Activated CD4-positive, alpha-beta T cell treated with anti-CD3 and anti-CD28 coated beads for 24 hours (primary cell): ENCODE data around the gene CALN1.
"Not testable (repeated sequence)": the region's sequence is repeated elsewhere in the genome, so short reads cannot be mapped to it uniquely, and the experiment has no call there.

Experiments used
- DNase-seq, 2 donors: peaks; one replicate each; pipeline ENCODE4 v3.0.0-alpha.2; 2020; ENCODE audit warnings: low read depth in 2 of 2

Gene CALN1

DNA sequence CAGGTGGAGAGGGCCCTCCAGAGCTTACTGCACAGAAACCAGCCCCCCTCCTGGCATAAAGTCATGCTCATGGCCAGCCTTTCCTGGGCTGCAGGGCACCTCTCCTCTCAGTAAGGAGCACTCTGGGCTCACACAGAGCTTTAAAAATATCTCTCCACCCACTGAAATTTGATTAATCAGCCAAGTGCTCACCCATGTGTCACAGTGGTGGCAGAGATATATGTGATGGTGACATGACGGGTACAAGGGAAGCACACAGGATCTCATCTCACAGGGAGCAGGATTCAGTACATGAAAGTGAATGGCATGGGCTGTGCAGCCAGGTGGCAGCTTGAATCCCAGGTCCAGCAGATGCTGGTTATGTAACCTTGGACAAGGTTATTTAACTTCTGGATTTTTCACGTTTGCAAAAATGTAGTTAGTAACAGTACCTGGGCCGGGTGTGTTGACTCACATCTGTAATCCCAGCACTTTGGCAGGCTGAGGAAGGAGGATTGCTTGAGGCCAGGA is 144.8 kb downstream of the CALN1 start:
- DNase-seq: no peak

GRCh38 chr7:72266771-72267170 is 145.4 kb downstream of the CALN1 start:
- DNase-seq: no peak

GRCh38 chr7:72265071-72265904 is 146.8 kb downstream of the CALN1 start:
- no peak for DNase-seq

DNA sequence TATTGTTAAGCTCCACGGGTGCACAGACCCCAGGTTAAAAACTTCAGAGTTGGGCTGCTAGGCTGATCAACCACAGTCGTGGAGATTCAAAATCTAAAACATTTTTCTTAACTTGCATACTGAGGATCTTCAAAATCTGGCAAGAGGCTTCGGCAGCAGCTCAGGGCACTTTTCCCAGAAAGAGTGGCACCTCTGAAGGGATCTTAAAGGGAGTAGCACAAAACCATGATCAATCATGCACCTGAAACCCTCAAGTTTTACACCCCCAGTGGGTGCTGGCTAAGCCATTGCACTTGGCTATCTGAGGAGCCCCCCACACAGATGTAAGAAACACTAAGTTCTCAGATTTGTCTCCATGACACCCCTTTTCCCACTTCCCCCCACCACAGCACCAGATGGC is 151.7 kb downstream of the CALN1 start:
- DNase-seq: no peak

DNA sequence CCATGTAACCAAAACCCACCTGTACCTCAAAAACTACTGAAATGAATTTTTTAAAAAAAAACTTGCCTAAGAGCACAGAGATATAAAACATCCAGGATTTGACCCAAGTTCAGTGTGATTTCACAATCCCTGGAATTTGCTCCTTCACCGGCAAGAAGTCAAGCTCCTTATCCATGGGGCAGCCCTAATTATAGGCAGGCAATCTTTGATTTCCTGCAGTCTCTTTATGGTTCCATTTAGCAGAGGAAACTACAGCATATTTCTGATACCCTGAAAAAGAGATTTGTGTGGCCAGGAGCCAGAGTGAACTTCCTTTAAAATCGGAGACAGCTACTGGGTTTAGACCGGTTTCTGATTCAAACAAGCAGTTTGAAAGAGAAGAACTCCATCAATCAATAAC is 154.1 kb downstream of the CALN1 start:
- no peak for DNase-seq

GRCh38 chr7:72254455-72254854 is 157.7 kb downstream of the CALN1 start:
- no peak for DNase-seq

DNA sequence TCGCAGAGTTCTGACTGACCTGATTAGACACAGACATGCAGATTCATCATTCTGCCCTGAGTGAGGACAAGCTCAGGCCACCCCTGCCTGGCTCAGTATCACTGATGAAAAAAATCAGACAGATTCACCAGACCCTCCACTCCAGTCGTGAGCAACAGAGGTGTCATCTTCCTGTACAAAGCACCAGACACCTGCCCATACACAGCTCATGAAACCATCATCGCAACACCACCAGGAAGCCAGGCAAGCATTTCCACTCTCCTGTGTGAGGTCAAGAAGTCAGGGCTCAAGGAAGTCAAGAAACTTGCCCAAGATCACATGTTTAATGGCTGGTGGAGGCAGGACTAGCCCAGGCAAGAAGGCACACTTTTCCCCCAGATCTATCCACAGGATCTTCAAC is 163.0 kb downstream of the CALN1 start:
- DNase-seq: no peak

GRCh38 chr7:72244826-72245398 is 167.2 kb downstream of the CALN1 start:
- DNase-seq: no peak

- no peak for DNase-seq
Measured at GRCh38 chr7:72243329-72243728, 168.8 kb downstream of the CALN1 start.

DNA sequence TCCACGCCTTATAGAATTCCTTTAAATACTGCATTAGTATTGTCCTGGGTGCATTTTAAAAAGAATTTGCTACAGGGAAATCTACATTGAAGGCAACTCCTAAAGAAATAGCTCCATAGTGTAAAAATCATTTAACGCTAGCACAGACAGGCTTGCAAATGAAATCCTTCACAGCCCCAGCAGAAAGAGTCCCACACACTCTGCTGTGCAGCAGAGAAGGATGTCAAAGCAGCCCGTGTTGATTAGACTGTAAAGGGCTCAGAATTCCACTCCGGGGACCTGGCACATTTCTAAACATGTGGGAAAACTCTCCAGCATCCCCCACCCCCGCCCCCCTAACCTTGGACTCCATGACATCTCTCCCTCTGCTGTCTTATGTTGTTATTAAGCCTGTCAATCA is 176.8 kb downstream of the CALN1 start:
- no peak for DNase-seq

DNA sequence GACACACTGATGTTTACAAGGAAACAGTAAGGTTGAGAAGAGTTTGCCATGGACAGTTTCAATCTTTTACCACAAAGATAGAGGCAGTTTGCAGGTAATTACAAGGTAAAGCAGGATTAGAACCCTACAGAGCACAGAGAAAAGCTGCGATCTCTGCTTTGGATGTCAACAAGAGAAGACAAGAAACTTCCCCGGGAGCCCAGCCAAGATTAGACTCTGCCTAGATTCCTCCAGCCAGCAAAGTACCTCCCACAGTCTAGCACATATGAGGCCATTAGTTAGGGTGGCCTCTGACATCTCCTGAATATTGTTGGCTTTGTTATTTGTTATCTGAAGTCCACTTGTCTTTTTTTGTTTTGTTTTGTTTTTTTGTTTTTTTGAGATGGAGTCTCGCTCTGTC is 178.1 kb downstream of the CALN1 start:
- no peak for DNase-seq

GRCh38 chr7:72230281-72230680 is 181.9 kb downstream of the CALN1 start:
- no peak for DNase-seq

GRCh38 chr7:72223351-72223750 is 188.8 kb downstream of the CALN1 start:
- no peak for DNase-seq

DNA sequence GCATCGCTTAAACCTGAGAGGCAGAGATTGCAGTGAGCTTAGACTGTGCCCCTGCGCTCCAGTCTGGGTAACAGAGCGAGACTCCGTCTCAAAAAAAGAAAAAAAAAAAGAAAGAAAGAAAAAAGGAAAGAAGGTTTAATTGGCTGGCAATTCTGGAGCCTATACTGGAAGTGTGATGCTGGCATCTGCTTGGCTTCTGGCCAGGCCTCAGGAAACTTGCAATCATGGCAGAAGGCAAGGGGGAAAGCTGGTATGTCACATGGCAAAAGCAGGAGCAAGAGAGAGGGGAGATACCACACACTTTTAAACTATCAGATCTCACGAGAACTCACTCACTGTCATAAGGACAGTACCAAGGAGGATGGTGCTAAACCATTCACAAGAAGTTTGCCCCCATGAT is 190.0 kb downstream of the CALN1 start:
- DNase-seq: no peak

DNA sequence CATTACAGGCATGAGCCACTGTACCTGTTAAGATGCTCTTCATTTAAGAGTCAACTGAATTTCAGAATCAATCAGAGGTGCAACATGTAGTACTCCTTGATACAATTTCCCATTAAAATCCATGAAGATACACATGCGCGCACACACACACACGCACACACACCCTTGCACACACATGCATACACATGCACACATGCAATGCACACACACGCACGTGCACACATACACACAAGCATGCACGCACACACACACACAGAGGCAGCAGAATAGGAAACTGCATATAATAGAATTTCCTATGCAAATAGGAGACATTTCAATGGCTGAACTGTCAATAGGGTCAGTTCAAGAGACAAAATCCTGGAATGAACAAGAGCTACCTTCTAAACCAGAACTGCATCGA is 192.6 kb downstream of the CALN1 start:
- DNase-seq: no peak

- no peak for DNase-seq
Measured at GRCh38 chr7:72217151-72217550, 195.0 kb downstream of the CALN1 start.

- no peak for DNase-seq
Measured at GRCh38 chr7:72213769-72214168, 198.4 kb downstream of the CALN1 start.

DNA sequence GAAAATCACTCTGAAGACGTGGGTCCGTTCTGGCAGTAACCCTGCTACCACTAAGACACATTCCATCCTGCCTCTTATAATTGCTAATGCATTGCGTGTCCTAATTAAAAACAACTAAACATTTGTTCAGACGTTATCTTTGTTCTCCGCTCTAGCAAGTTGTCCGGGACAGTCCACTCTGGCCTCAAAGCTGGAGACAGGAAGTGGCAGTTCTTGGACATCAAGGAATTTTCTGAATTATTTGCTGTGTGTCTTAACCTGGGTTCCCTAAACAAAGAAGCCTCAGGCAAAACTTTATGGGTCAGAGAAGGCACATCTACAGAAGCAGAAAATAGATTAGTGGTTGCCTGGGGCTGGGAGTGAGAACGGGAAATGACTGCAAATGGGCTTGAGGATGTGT is 199.1 kb downstream of the CALN1 start:
- DNase-seq: no peak

DNA sequence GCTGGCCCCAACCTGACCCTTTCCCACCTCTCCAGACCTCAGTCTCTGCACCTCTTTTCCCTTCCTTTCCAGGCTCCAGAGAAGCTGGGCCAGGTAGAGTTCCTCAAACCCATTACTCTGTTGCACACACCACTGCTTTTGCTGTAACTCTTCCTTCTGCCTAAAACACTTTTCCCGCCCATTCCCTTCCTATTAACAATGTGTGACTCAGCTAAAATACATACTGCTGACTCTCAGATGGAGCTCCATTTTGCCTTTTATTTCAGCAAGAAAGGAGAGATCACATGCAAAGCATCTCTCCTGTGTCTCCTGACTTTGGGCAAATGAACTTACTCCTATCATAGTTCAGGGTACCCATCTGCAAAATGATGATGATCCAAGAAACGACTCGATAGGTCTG is 201.0 kb downstream of the CALN1 start:
- DNase-seq: no peak

DNA sequence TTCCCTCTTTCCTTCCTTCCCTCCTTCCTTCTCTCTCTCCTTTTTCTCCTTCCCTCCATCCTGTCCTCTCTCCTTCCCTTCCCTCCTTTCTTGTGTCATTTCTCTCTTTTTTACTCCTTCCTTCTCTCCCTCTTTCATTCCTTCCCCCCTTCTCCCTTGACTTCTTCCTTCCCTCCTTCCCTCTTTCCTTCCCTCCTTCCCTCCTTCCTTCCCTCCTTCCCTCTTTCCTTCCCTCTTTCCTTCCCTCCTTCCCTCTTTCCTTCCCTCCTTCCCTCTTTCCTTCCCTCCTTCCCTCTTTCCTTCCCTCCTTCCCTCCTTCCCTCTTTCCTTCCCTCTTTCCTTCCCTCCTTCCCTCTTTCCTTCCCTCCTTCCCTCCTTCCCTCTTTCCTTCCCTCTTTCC is 203.1 kb downstream of the CALN1 start:
- DNase-seq: not testable (repeated sequence)

DNA sequence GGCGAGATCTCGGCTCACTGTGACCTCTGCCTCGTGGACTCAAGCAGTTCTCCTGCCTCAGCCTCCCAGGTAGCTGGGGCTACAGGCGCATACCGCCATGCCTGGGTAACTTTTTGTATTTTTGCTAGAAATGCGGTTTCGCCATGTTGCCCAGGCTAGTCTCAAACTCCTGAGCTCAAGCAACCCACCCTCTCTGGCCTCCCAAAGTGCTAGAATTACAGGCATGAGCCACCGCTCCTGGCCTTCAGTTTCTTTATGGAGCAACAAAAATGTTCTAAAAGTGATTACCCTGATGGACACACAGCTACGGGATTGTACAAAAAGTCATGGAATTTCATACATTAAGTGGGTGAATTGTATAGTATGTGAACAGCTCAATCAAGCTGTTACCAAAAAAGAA is 216.0 kb downstream of the CALN1 start:
- no peak for DNase-seq

DNA sequence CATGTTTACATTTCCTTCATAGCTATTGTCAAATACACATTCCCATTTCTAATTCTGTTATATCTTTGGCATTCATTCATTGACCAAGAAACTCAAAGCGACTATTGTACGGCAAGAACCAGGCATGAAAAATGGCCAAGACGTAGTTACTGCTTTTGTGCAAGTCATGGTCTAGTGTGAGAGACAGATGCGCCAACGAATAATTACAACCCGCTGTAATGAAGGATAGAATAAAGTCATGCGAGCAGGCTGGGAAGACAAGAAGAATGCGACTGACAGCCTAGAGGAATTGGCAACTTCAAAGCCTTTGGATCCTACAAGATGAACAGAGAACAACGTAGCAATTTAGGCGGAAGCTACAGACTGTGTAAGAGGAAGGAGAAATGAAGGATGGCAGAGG is 221.2 kb downstream of the CALN1 start:
- DNase-seq: no peak

DNA sequence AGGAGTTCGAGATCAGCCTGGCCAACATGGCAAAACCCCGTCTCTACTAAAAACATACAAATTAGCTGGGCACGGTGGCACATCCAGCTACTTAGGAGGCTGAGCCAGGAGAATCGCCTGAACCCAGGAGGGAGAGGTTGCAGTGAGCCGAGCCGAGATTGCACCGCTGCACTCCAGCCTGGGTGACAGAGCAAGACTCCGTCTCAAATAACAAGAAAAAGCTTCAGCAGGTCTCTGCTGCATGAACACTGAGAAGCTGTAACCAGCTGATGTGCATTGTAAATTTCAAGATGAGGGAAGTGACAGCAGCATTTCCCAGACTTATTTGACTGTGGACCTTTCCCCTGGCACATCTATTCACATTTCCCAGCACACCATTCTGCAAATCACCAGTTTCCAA is 222.0 kb downstream of the CALN1 start:
- no peak for DNase-seq

DNA sequence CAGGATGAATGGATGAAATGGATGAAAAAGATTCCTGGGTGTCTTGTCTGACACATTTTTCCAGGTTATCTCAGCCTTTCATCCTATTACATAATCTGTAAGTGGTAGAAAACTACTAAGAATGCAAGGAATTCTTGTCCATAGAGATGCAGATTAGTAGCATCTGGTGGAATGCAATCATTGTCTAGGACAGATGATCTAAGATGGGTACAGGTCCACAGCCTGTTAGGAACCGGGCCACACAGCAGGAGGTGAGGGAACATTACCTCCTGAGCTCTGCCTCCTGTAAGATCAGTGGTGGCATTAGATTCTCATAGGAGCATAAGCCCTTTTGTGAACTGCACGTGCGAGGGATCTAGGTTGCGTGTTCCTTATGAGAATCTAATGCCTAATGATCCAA is 225.0 kb downstream of the CALN1 start:
- DNase-seq: no peak
